ENCODE measurements around the gene ATG5. TPM values are rescaled to one million over a fixed set of nuclear protein-coding genes. Genes with fewer than 3 reads are reported as not detected.

ATG5 gene
- total RNA-seq, 2 donors from 2014 or later, result 29.5 to 31.4 TPM

- TF ChIP-seq CTCF (conservative IDR thresholded peaks at IDR 0.05), result no peak
- Mint-ChIP-seq H3K36me3 (ENCODE audit: low read depth) (peaks cover 23% of the 10 kb centered on the region), H3K4me3 (no peak overlapping the region), H3K4me1 (no peaks in the 10 kb centered on the region), H3K27ac (no peak overlapping the region), H3K27me3 (ENCODE audit: insufficient read depth) (no peaks in the 10 kb centered on the region), H3K9me3 (no peaks in the 10 kb centered on the region)
- no peaks in the 10 kb centered on the region for H3K27me3 ChIP-seq (ENCODE audit: control insufficient read depth, insufficient read depth, low read length, poor library complexity, severe bottlenecking)
- DNase-seq, result no peak
- no peak overlapping the region for H3K27ac ChIP-seq (ENCODE audit: low read depth, low read length)
- H3K9me3 ChIP-seq (ENCODE audit: control insufficient read depth, low read length), result peaks cover under 1% of the 10 kb centered on the region
- H3K9ac ChIP-seq (ENCODE audit: extremely low read depth, low read length, poor library complexity, severe bottlenecking), result no peak overlapping the region
- 93 to 98% methylated on average over 2 to 3 of the region's 3 CpGs for WGBS, 2 experiments (ENCODE audit: insufficient coverage in 1 of 2, insufficient read length in 1 of 2)
- H3K36me3 ChIP-seq (ENCODE audit: control insufficient read depth, insufficient read depth, low read length), result peaks cover 23% of the 10 kb centered on the region
- H3K4me3 ChIP-seq (ENCODE audit: low read length), result no peak overlapping the region
- no peaks in the 10 kb centered on the region for H3K4me1 ChIP-seq (ENCODE audit: control insufficient read depth, insufficient read depth, low read length)
Observed at GRCh38 chr6:106247293-106247692, 78.3 kb downstream of the ATG5 start.

GRCh38 chr6:106244931-106245330, 80.6 kb downstream of the ATG5 start:
- Histone ChIP-seq H3K27me3 (ENCODE audit: control insufficient read depth, insufficient read depth, low read length, poor library complexity, severe bottlenecking) (no peaks in the 10 kb centered on the region), H3K4me1 (ENCODE audit: control insufficient read depth, insufficient read depth, low read length) (no peaks in the 10 kb centered on the region), H3K36me3 (ENCODE audit: control insufficient read depth, insufficient read depth, low read length) (peaks cover 33% of the 10 kb centered on the region), H3K9me3 (ENCODE audit: control insufficient read depth, low read length) (peaks cover 10% of the 10 kb centered on the region), H3K9ac (ENCODE audit: extremely low read depth, low read length, poor library complexity, severe bottlenecking) (no peak overlapping the region), H3K4me3 (ENCODE audit: low read length) (no peak overlapping the region), H3K27ac (ENCODE audit: low read depth, low read length) (no peak overlapping the region)
- Mint-ChIP-seq H3K4me3 (no peak overlapping the region), H3K36me3 (ENCODE audit: low read depth) (peaks cover 32% of the 10 kb centered on the region), H3K27me3 (ENCODE audit: insufficient read depth) (no peaks in the 10 kb centered on the region), H3K9me3 (no peaks in the 10 kb centered on the region), H3K27ac (no peak overlapping the region), H3K4me1 (no peaks in the 10 kb centered on the region)
- 93% methylated on average over 1 of the region's 1 CpG; no CpG with 5 or more reads in 1 of the 2 experiments for WGBS, 2 experiments (ENCODE audit: insufficient coverage in 1 of 2, insufficient read length in 1 of 2)
- TF ChIP-seq CTCF (conservative IDR thresholded peaks at IDR 0.05), result no peak
- no peak for DNase-seq

GRCh38 chr6:106244521-106244920, 81.0 kb downstream of the ATG5 start:
- Histone ChIP-seq H3K4me1 (ENCODE audit: control insufficient read depth, insufficient read depth, low read length) (no peaks in the 10 kb centered on the region), H3K9me3 (ENCODE audit: control insufficient read depth, low read length) (peaks cover 10% of the 10 kb centered on the region), H3K9ac (ENCODE audit: extremely low read depth, low read length, poor library complexity, severe bottlenecking) (no peak overlapping the region), H3K27ac (ENCODE audit: low read depth, low read length) (no peak overlapping the region), H3K36me3 (ENCODE audit: control insufficient read depth, insufficient read depth, low read length) (peaks cover 33% of the 10 kb centered on the region), H3K4me3 (ENCODE audit: low read length) (no peak overlapping the region), H3K27me3 (ENCODE audit: control insufficient read depth, insufficient read depth, low read length, poor library complexity, severe bottlenecking) (no peaks in the 10 kb centered on the region)
- H3K9me3 Mint-ChIP-seq, result no peaks in the 10 kb centered on the region
- TF ChIP-seq CTCF (conservative IDR thresholded peaks at IDR 0.05), result no peak
- no peak overlapping the region for H3K4me3 Mint-ChIP-seq
- H3K4me1 Mint-ChIP-seq, result no peaks in the 10 kb centered on the region
- no CpG with 5 or more reads among the region's 1 CpG for WGBS, 2 experiments (ENCODE audit: insufficient coverage in 1 of 2, insufficient read length in 1 of 2)
- DNase-seq, result no peak
- no peaks in the 10 kb centered on the region for H3K27me3 Mint-ChIP-seq (ENCODE audit: insufficient read depth)
- peaks cover 32% of the 10 kb centered on the region for H3K36me3 Mint-ChIP-seq (ENCODE audit: low read depth)
- no peak overlapping the region for H3K27ac Mint-ChIP-seq
